Suprapubic skin (tissue), 4 donors: ENCODE data around the gene HOXC10. TPM values are rescaled to one million over a fixed set of nuclear protein-coding genes. Genes with fewer than 3 reads are reported as not detected.

ENCODE experiments used
- DNase-seq, 2 donors: peaks; one replicate each; pipeline ENCODE4 v3.0.0-alpha.2; 2019; ENCODE audit warnings: low spot score in 2 of 2
- H3K27ac ChIP-seq: fragments of 200-600 bp; sonication (generic); one replicate; pipeline ENCODE4 v1.5.1; 2019
- H3K27me3 ChIP-seq: fragments of 200-600 bp; sonication (generic); one replicate; pipeline ENCODE4 v1.5.1; 2019
- H3K36me3 ChIP-seq: fragments of 200-600 bp; sonication (generic); one replicate; pipeline ENCODE4 v1.5.1; 2019
- H3K4me1 ChIP-seq: fragments of 200-600 bp; sonication (generic); one replicate; pipeline ENCODE4 v1.5.1; 2019
- H3K4me3 ChIP-seq: fragments of 200-600 bp; sonication (generic); one replicate; pipeline ENCODE4 v1.5.1; 2019; ENCODE audit warnings: mild to moderate bottlenecking
- H3K9me3 ChIP-seq: fragments of 200-600 bp; sonication (generic); one replicate; pipeline ENCODE4 v1.5.1; 2019
- EP300 ChIP-seq: sonication (generic); formaldehyde crosslinking; IDR thresholded peaks from one replicate; pipeline ENCODE4 v1.6.1; 2017; ENCODE audit warnings: antibody characterized with exemption
- POLR2A ChIP-seq, 2 donors: fragments of 450-650 bp; IDR thresholded peaks; one replicate each; pipeline ENCODE4 v1.6.1; 2017; ENCODE audit warnings: antibody characterized with exemption in 2 of 2, mild to moderate bottlenecking in 2 of 2, moderate library complexity in 2 of 2
- POLR2AphosphoS5 ChIP-seq, 3 donors: sonication (generic); formaldehyde crosslinking; IDR thresholded peaks; one replicate each; pipeline ENCODE4 v1.6.1; 2017; ENCODE audit warnings: antibody characterized with exemption in 3 of 3
- WGBS: methylation state at CpG from one replicate; pipeline ENCODE4 v1.1.5; 2018; 5-methylcytosine and 5-hydroxymethylcytosine counted together
- total RNA-seq, 4 donors: library from RNA; depleted of rRNA; stranded (reverse); fragments of >200 nt; gene quantifications; one replicate each; pipeline ENCODE4 v1.1.0, GENCODE V29; 2016
- TF ChIP-seq, protein P1 (sequence below), 2 donors: fragments of 200-600 bp in 1 of 2; fragments of 450-650 bp in 1 of 2; sonication (generic) in 1 of 2; IDR thresholded peaks; one replicate each; pipeline ENCODE4 v1.5.1; 2016 to 2019; ENCODE audit warnings: antibody characterized with exemption in 2 of 2, mild to moderate bottlenecking in 1 of 2, moderate library complexity in 1 of 2

Gene HOXC10
- total RNA-seq, 4 donors from 2014 or later = 8.8 to 24.7 (median 13.3) TPM

DNA sequence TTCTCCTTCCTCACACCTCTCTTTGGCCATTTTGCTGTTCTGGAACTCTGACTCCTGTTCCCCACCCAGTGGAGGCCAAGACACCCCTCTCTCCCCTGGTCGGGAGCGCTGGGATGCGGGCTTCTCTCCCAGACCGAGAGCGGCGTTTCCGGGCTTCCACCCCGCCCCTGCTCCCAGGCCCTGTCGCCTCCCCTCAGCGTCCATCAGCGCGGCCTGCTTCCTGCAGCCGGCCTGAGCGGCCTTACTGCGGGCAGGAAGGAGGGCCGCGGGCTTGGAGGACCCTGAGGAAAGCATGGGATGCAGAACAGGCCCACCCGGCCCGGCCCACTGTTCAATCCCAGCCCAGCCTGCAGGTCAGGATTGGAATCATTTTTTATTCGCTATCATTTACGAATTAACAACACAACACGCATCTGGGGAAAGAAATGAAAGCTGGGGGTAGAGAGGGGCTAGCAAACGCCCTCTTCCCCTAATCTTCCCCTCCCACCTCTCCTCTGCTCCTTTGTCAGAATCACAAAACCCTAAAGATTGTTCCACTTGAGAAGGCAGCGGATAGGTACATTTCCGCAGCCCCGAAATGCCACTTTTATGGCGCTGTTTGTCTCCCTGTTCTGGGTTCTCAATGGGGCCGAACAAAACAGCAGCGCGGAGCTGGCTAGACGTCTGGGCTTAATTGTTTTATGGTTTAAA, 20.0 kb downstream of the HOXC10 start:
- TF ChIP-seq POLR2A (IDR thresholded peaks at IDR 0.05) (no peak), POLR2AphosphoS5 (IDR thresholded peaks at IDR 0.05) (peak in 1 of 3 donors; percentile 37)
- Histone ChIP-seq H3K9me3 (no peaks in the 10 kb centered on the region), H3K4me3 (peak overlapping the region; percentile 67), H3K4me1 (peaks cover 61% of the 10 kb centered on the region), H3K27ac (peak overlapping the region; percentile 98), H3K27me3 (peaks cover 16% of the 10 kb centered on the region), H3K36me3 (no peaks in the 10 kb centered on the region)
- DNase-seq = peak in 1 of 2 donors; percentile 82
- 39% methylated on average over 29 of the region's 31 CpGs for WGBS

DNA sequence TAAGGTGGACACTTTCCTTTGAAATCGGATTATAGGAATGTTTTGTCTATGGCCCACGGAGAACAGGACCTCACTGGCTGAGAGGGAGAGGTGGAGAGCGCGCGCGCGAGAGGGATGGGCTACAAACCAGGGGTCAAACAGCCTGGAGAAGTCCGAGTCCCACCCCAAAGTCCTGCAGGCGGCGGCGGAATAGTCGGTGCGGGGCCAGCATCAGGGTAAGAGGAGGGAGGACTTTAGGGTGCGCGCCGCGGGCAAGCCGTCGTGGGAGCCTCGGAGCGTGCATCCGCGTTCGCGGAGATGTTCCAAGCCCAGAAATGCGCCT, 20.5 kb downstream of the HOXC10 start:
- Histone ChIP-seq H3K27ac (peak overlapping the region; percentile 98), H3K27me3 (peaks cover 14% of the 10 kb centered on the region), H3K4me1 (peaks cover 66% of the 10 kb centered on the region), H3K9me3 (no peaks in the 10 kb centered on the region), H3K4me3 (peak overlapping the region; percentile 67), H3K36me3 (no peaks in the 10 kb centered on the region)
- TF ChIP-seq, protein P1, sequence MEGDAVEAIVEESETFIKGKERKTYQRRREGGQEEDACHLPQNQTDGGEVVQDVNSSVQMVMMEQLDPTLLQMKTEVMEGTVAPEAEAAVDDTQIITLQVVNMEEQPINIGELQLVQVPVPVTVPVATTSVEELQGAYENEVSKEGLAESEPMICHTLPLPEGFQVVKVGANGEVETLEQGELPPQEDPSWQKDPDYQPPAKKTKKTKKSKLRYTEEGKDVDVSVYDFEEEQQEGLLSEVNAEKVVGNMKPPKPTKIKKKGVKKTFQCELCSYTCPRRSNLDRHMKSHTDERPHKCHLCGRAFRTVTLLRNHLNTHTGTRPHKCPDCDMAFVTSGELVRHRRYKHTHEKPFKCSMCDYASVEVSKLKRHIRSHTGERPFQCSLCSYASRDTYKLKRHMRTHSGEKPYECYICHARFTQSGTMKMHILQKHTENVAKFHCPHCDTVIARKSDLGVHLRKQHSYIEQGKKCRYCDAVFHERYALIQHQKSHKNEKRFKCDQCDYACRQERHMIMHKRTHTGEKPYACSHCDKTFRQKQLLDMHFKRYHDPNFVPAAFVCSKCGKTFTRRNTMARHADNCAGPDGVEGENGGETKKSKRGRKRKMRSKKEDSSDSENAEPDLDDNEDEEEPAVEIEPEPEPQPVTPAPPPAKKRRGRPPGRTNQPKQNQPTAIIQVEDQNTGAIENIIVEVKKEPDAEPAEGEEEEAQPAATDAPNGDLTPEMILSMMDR (IDR thresholded peaks at IDR 0.05) = no peak
- TF ChIP-seq POLR2AphosphoS5 (IDR thresholded peaks at IDR 0.05) (no peak), EP300 (no peak), POLR2A (IDR thresholded peaks at IDR 0.05) (no peak)
- DNase-seq = no peak
- 48% methylated on average over 26 of the region's 26 CpGs for WGBS

DNA sequence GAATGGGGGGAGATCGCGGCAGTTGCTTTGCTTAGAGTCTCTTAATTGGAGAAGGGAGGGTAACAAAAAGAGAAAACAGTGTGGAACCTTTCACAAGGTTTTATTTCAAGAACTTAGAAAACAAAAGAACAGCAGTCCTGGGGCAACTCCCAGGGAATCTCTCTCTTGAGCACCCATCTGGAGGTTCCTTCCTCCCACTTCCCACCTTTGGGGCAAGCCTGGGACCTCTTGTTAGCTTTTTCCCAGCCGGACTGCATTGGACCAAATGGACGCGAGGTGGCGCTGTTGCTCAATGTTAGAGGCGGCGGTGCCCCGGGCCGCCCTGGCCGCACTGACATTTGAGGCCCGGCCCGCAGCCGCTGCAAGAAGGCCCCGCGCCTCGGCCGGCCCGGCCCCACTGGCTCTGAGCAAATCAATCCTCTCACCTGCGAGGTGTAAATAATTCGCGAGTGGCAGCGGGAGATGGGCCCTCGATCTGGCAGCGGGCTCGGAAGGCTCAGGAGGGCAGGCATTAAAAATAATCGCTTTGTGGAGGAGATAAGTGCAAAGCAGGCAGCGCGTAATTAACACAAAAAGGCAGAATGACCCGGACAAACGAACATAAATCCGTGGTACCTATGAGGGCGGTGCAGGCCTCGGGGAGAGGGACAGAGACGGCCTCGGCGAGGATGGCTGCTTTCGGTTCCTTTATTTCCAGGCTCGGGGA, 21.1 kb downstream of the HOXC10 start:
- Histone ChIP-seq H3K36me3 (no peaks in the 10 kb centered on the region), H3K9me3 (no peaks in the 10 kb centered on the region), H3K4me1 (peaks cover 64% of the 10 kb centered on the region), H3K27me3 (peaks cover 12% of the 10 kb centered on the region), H3K4me3 (peak overlapping the region; percentile 67), H3K27ac (peak overlapping the region; percentile 98)
- peak in 2 of 3 donors; percentile 45 to 55 for TF ChIP-seq POLR2AphosphoS5 (IDR thresholded peaks at IDR 0.05)
- TF ChIP-seq POLR2A (IDR thresholded peaks at IDR 0.05) = no peak
- TF ChIP-seq, protein P1 (IDR thresholded peaks at IDR 0.05) = peak; percentile 86 to 90
- DNase-seq = peak; percentile 96 to 97
- WGBS = 10% methylated on average over 39 of the region's 39 CpGs

DNA sequence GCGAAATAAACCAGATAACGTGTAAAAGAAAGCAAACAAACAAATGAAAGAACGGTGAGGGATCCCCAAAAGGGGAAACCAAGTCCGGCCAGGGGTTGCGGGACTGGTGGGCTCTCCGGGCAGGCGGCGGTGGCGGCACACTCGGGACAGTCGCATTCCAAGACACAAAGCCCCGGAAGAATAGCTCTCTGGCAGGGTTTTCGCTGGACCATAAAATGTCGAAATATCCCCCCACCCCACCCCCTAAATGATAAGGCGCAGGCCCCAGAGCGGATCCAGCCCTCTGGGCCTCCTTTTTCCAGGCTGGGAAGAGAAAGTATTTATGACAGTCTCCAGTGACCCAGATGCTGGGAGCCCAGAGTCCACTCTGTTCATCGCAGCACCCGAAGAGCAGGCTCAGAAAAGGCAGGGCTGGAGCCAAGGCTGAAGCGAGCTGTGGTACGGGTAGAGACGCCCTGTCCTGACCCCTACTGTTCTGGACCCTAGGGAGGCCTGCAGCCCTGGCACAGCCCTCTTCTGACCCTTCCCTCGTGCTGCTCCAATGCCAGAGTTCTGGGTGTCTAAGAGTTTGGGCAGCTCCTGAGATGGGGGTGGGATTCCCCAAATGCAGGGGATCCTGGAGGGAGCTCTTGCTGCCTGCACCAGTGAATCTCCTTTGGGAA, 21.7 kb downstream of the HOXC10 start:
- TF ChIP-seq, protein P1 (IDR thresholded peaks at IDR 0.05) = no peak
- no peak for TF ChIP-seq POLR2A (IDR thresholded peaks at IDR 0.05)
- H3K36me3 ChIP-seq = no peaks in the 10 kb centered on the region
- WGBS = 52% methylated on average over 22 of the region's 22 CpGs
- peak overlapping the region; percentile 67 for H3K4me3 ChIP-seq
- DNase-seq = no peak
- peaks cover 12% of the 10 kb centered on the region for H3K27me3 ChIP-seq
- peak overlapping the region; percentile 98 for H3K27ac ChIP-seq
- no peaks in the 10 kb centered on the region for H3K9me3 ChIP-seq
- peaks cover 69% of the 10 kb centered on the region for H3K4me1 ChIP-seq

DNA sequence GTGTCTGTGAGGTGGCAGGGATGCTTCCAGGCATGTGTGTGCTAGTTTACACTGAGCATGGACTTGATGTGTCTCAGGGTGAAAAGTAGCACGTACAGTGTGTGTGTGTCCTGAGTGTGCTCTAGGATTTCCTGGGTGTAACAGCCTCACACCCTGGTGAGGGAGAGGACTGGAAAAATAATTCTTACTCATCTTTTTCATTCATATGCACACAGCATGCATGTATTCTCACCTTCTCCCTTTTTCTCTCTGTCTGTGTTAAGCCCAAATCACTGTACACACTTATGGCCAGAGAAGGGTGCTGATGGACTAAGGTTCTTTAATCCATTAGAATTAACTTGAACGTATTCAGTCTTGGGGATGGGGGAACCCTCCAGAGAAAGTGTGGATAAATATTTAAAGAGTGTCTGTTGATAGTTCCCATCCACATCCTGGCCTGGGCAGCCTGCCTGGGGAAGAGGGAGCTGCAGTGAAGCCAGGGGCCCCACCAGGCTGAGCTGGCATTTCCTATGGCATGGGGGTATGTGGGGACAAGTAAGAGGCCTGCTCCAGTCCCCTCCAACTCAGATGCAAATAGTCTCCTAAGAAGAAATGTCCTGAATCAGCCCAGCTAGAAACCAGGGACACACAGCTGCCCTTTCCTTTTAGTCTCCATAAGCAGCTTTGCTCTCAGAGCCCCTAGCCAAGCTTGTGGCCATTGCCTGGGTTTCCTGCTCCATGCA, 22.8 kb downstream of the HOXC10 start:
- H3K27me3 ChIP-seq = peaks cover 13% of the 10 kb centered on the region
- 38% methylated on average over 2 of the region's 2 CpGs for WGBS
- H3K9me3 ChIP-seq = no peaks in the 10 kb centered on the region

More for the DNA sequence above, 22.8 kb downstream of the HOXC10 start:
- no peak overlapping the region for H3K4me3 ChIP-seq
- TF ChIP-seq EP300 (no peak), POLR2A (IDR thresholded peaks at IDR 0.05) (no peak), POLR2AphosphoS5 (IDR thresholded peaks at IDR 0.05) (no peak)
- TF ChIP-seq, protein P1 (IDR thresholded peaks at IDR 0.05) = no peak
- no peak for DNase-seq
- H3K4me1 ChIP-seq = peaks cover 74% of the 10 kb centered on the region
- H3K27ac ChIP-seq = peak overlapping the region; percentile 98
- H3K36me3 ChIP-seq = no peaks in the 10 kb centered on the region
